HS-27A (cell line): ENCODE data around the gene CES2.

ENCODE experiments used
- DNase-seq: peaks from one replicate; pipeline ENCODE4 v3.0.0-alpha.2; 2012; ENCODE audit warnings: low read depth, missing footprints

CES2 gene

GRCh38 chr16:66918803-66919568 is 16.3 kb upstream of the CES2 start, which contains the start of gene CDH16:
CDH16 (minus strand) TSS chr16:66918885; CDS start chr16:66918065, 820 bp downstream.
- DNase-seq, result no peak

- DNase-seq, result no peak
Observed at GRCh38 chr16:66919569-66920298, 15.6 kb upstream of the CES2 start.

- DNase-seq, result no peak
Observed at GRCh38 chr16:66920299-66920590, 15.1 kb upstream of the CES2 start.

GRCh38 chr16:66920924-66921680 is 14.2 kb upstream of the CES2 start:
- no peak for DNase-seq

- DNase-seq, result no peak
Observed at GRCh38 chr16:66921729-66922450, 13.4 kb upstream of the CES2 start.

GRCh38 chr16:66923247-66923731 is 12.0 kb upstream of the CES2 start:
- DNase-seq, result no peak

GRCh38 chr16:66923866-66924265 is 11.4 kb upstream of the CES2 start:
- no peak for DNase-seq

- DNase-seq, result no peak
Observed at GRCh38 chr16:66924527-66925321, 10.6 kb upstream of the CES2 start.

- DNase-seq, result no peak
Observed at GRCh38 chr16:66925322-66925840, 9.9 kb upstream of the CES2 start, which contains the start of gene RRAD. RRAD (minus strand) TSS chr16:66925535; CDS start chr16:66925179, 356 bp downstream.

- no peak for DNase-seq
Observed at GRCh38 chr16:66926171-66926947, 9.0 kb upstream of the CES2 start.

GRCh38 chr16:66926961-66927436 is 8.3 kb upstream of the CES2 start:
- DNase-seq, result peak; percentile 71

GRCh38 chr16:66927918-66928649 is 7.2 kb upstream of the CES2 start:
- DNase-seq, result no peak

GRCh38 chr16:66928702-66929388 is 6.5 kb upstream of the CES2 start:
- DNase-seq, result no peak

- no peak for DNase-seq
Observed at GRCh38 chr16:66930189-66930588, 5.1 kb upstream of the CES2 start.

GRCh38 chr16:66931665-66932064 is 3.7 kb upstream of the CES2 start:
- DNase-seq, result no peak

- no peak for DNase-seq
Observed at GRCh38 chr16:66932076-66932475, 3.2 kb upstream of the CES2 start.

- no peak for DNase-seq
Observed at GRCh38 chr16:66933776-66934137, 1.6 kb upstream of the CES2 start.

- no peak for DNase-seq
Observed at GRCh38 chr16:66934138-66934838, 1.0 kb upstream of the CES2 start, which contains the start of gene CIAO2B. CIAO2B (minus strand) TSS chr16:66934402; CDS start chr16:66934364, 38 bp downstream.
